GM06990 (cell line): ENCODE measurements around the gene MLN.

Experiments used
- DNase-seq: peaks from one replicate; pipeline ENCODE4 v3.0.0-alpha.2; 2011; ENCODE audit not compliant: insufficient read length; ENCODE audit errors: extremely low read depth
- H3K27me3 ChIP-seq: replicated peaks from 2 replicates; pipeline ENCODE4 v1.6.0; 2011; ENCODE audit warnings: low read length; ENCODE audit not compliant: control insufficient read depth, insufficient read depth
- H3K36me3 ChIP-seq: 2 replicates; pipeline ENCODE4 v1.5.1; 2011; ENCODE audit warnings: low read length; ENCODE audit not compliant: control insufficient read depth, insufficient read depth
- H3K4me3 ChIP-seq: replicated peaks from 2 replicates; pipeline ENCODE4 v1.5.1; 2011; ENCODE audit warnings: low read depth, mild to moderate bottlenecking, control low read depth, low read length
- TF ChIP-seq, protein P1 (sequence below): IDR thresholded peaks from 2 replicates; pipeline ENCODE4 v1.5.1; 2011; ENCODE audit warnings: low read length, control low read depth, mild to moderate bottlenecking, inconsistent platforms; ENCODE audit not compliant: insufficient read depth, poor library complexity, severe bottlenecking

Gene MLN, protein sequence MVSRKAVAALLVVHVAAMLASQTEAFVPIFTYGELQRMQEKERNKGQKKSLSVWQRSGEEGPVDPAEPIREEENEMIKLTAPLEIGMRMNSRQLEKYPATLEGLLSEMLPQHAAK

DNA sequence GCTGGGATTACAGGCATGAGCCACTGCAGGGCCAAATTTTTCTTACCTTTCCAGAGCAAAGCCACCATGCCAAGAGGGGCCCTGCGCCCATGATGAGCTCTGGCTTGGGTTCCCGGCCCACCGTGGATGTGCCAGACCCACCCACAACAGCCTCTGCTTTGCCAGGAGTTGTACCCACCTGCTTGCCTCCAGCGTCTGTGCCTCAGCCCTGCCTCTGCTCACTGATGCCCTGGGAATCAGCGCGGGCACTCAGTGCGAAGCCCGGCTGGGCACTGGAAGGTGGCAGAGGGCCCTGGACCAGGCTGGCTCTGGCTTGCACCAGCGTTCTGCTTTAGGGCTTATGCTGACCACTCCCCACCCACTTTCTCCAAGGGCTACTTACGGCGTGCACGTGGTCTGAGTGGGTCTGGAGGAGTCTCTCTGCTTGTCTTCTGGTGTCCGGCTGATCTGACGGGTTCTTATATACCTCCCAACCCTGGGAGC, at the start of gene MLN:
MLN (minus strand) TSS at position 433 of the 483 bp plus-strand sequence. CDS start 2,840 bp downstream, outside the sequence.
- Histone ChIP-seq H3K36me3 (no peaks in the 10 kb centered on the region), H3K4me3 (no peak within 1 kb of the TSS), H3K27me3 (no peaks in the 10 kb centered on the region; the same call in none of the 2 replicates)
- DNase-seq = no peak
- TF ChIP-seq, protein P1, sequence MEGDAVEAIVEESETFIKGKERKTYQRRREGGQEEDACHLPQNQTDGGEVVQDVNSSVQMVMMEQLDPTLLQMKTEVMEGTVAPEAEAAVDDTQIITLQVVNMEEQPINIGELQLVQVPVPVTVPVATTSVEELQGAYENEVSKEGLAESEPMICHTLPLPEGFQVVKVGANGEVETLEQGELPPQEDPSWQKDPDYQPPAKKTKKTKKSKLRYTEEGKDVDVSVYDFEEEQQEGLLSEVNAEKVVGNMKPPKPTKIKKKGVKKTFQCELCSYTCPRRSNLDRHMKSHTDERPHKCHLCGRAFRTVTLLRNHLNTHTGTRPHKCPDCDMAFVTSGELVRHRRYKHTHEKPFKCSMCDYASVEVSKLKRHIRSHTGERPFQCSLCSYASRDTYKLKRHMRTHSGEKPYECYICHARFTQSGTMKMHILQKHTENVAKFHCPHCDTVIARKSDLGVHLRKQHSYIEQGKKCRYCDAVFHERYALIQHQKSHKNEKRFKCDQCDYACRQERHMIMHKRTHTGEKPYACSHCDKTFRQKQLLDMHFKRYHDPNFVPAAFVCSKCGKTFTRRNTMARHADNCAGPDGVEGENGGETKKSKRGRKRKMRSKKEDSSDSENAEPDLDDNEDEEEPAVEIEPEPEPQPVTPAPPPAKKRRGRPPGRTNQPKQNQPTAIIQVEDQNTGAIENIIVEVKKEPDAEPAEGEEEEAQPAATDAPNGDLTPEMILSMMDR = no peak

DNA sequence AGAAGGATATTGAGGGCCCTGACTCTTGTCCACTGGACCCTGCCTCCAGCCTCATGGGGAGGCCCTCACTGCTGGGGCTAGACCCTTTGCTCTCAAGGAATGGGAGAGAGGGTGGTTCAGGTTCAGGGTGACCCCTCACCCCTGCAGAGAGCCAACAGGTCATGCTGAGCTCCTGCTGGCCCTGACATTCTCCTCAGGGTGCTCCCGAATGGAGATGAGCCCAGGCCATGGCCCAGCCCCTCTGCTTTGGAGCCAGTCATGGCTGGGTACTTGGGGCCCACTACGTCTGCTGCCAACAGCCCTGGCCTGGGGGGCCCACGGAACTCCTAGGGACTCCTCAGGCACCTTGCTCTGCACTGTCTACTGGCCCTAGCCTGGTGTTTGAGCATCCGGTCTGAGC, 49.2 kb upstream of the MLN start:
- no peaks in the 10 kb centered on the region for H3K36me3 ChIP-seq
- no peak overlapping the region for H3K4me3 ChIP-seq
- no peaks in the 10 kb centered on the region for H3K27me3 ChIP-seq
- TF ChIP-seq, protein P1 = no peak
- no peak for DNase-seq

DNA sequence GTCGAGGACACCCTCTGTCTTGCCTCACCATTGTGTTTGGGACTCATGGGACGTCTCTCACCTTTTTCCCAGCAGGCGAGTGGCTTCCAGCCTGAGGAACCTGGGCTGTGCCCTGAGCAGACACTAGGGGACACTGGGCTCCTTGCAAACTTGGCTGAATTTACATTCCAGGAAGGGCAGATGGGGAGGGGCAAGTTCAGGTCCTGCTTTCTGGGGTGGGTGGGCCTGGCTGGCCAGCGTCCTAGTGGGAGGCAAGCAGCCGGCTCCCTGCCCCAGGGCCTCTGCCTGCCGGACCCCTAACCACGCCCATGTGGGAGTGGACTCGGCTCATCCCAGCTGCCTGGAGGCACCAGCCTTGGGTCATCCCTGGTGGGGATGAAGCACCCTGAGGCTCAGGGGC, 48.2 kb upstream of the MLN start:
- DNase-seq = no peak
- Histone ChIP-seq H3K27me3 (no peaks in the 10 kb centered on the region), H3K36me3 (no peaks in the 10 kb centered on the region), H3K4me3 (no peak overlapping the region)
- TF ChIP-seq, protein P1 = peak; percentile 60

DNA sequence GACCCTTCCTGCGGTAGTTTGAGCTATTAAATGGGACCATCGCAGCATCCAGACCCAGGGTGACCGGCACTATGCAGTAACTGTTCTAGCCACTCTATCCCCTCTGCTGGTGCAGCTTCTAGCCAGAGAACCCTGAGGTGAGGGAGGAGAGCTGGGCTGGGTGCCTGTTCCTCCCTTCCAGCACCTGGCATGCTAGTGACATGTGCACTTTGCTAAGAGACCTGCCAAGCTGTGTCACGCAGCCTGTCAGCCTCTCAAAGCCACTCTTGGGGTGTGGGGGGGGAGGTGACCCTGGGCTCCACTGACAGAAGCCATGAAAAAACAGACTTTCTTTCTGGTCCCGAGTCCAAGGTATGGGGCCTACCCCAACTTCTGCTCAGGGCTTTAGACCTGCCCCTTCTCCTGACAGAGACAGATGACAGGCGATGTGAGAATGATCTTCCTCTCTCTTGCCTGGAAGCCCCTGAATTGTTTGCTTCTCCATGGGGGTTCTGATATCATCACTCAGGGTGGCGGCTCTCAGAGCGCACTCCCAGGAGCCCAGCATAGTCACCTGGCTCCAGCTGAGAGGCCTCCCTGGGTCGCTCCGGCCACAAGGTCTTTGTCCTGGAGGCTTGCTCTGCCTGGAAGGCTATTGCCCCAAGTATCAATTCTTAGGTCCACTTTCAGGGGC, 47.2 kb upstream of the MLN start:
- TF ChIP-seq, protein P1 = no peak
- DNase-seq = no peak
- H3K4me3 ChIP-seq = no peak overlapping the region

DNA sequence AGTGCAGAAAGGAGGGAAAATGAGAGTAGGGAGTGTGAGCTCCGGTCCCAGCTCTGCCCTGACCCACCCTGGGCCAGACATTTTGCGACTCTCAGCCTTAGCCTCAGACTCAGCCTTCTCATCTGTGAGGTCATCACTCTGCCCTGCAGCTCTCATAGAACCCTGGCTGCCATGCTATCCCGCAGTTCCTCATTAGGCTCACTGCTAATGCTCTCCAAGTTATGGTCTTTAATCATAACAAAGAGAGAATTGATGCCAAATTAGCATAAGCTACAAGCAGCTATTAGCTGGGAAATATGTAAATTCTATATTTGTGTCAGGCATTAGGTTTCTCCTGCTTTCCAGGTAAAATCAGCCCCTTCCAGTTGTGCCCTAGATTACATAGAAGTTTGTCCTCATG, 46.5 kb upstream of the MLN start:
- TF ChIP-seq, protein P1 = no peak
- H3K27me3 ChIP-seq = no peaks in the 10 kb centered on the region

More for the DNA sequence above, 47.2 kb upstream of the MLN start:
- no peaks in the 10 kb centered on the region for H3K27me3 ChIP-seq
- no peaks in the 10 kb centered on the region for H3K36me3 ChIP-seq

More for the DNA sequence above, 46.5 kb upstream of the MLN start:
- DNase-seq = no peak
- Histone ChIP-seq H3K4me3 (no peak overlapping the region), H3K36me3 (no peaks in the 10 kb centered on the region)
